Measurements from ENCODE around the gene MED26. TPM values are rescaled to one million over a fixed set of nuclear protein-coding genes. Genes with fewer than 3 reads are reported as not detected.
A peak's percentile ranks its signal among the peaks of the same experiment; 100 is the strongest.

Gene MED26
- total RNA-seq, 2 experiments from 2014 or later: 16.0 to 21.3 TPM

- H3K4me1 Mint-ChIP-seq: peaks cover 52% of the 10 kb centered on the region
- H3K4me3 Mint-ChIP-seq: no peak overlapping the region
- H3K9me3 Mint-ChIP-seq (ENCODE audit: low read depth): no peaks in the 10 kb centered on the region
- ATAC-seq: no peak
- peaks cover 4% of the 10 kb centered on the region for H3K36me3 Mint-ChIP-seq
- H3K27ac Mint-ChIP-seq: peak overlapping the region; percentile 34
- no peaks in the 10 kb centered on the region for H3K27me3 Mint-ChIP-seq
- CTCF ChIA-PET: no interaction called here
- DNase-seq: no peak
Observed at GRCh38 chr19:16581145-16581970, 46.6 kb downstream of the MED26 start.

- ATAC-seq (no peak), DNase-seq (no peak)
- Mint-ChIP-seq H3K4me3 (no peak overlapping the region), H3K27ac (peak overlapping the region; percentile 31), H3K4me1 (peaks cover 46% of the 10 kb centered on the region), H3K36me3 (peaks cover 9% of the 10 kb centered on the region), H3K27me3 (no peaks in the 10 kb centered on the region), H3K9me3 (ENCODE audit: low read depth) (no peaks in the 10 kb centered on the region)
- CTCF ChIA-PET: no interaction called here
Observed at GRCh38 chr19:16579381-16579780, 48.6 kb downstream of the MED26 start.

GRCh38 chr19:16577531-16577985, 50.4 kb downstream of the MED26 start:
- no peak for ATAC-seq
- Mint-ChIP-seq H3K27me3 (no peaks in the 10 kb centered on the region), H3K4me3 (no peak overlapping the region), H3K27ac (no peak overlapping the region), H3K36me3 (peaks cover 9% of the 10 kb centered on the region), H3K9me3 (ENCODE audit: low read depth) (no peaks in the 10 kb centered on the region), H3K4me1 (peaks cover 45% of the 10 kb centered on the region)
- DNase-seq: no peak
- CTCF ChIA-PET: interaction anchor here (0.6 kb wide), 1 partner anchor 595 kb away, joined by 3 read pairs; no protein-coding TSS in a partner anchor

- no peaks in the 10 kb centered on the region for H3K27me3 Mint-ChIP-seq
- ATAC-seq (no peak), DNase-seq (no peak)
- H3K4me3 Mint-ChIP-seq: no peak overlapping the region
- peaks cover 12% of the 10 kb centered on the region for H3K36me3 Mint-ChIP-seq
- peaks cover 46% of the 10 kb centered on the region for H3K4me1 Mint-ChIP-seq
- CTCF ChIA-PET: interaction anchor here (0.6 kb wide), 1 partner anchor 596 kb away, joined by 3 read pairs; no protein-coding TSS in a partner anchor
- no peak overlapping the region for H3K27ac Mint-ChIP-seq
- H3K9me3 Mint-ChIP-seq (ENCODE audit: low read depth): no peaks in the 10 kb centered on the region
Observed at GRCh38 chr19:16576690-16577530, 51.1 kb downstream of the MED26 start.

- H3K9me3 Mint-ChIP-seq (ENCODE audit: low read depth): no peaks in the 10 kb centered on the region
- CTCF ChIA-PET: no interaction called here
- H3K27ac Mint-ChIP-seq: no peak overlapping the region
- H3K4me1 Mint-ChIP-seq: peaks cover 52% of the 10 kb centered on the region
- H3K36me3 Mint-ChIP-seq: peaks cover 12% of the 10 kb centered on the region
- H3K27me3 Mint-ChIP-seq: no peaks in the 10 kb centered on the region
- no peak overlapping the region for H3K4me3 Mint-ChIP-seq
- ATAC-seq (no peak), DNase-seq (no peak)
Observed at GRCh38 chr19:16575861-16576689, 51.9 kb downstream of the MED26 start.

- no peaks in the 10 kb centered on the region for H3K27me3 Mint-ChIP-seq
- H3K4me1 Mint-ChIP-seq: peaks cover 60% of the 10 kb centered on the region
- no peaks in the 10 kb centered on the region for H3K9me3 Mint-ChIP-seq (ENCODE audit: low read depth)
- no peak for ATAC-seq
- CTCF ChIA-PET: interaction anchor here (1.4 to 1.9 kb wide), 2 partner anchors 9 to 34 kb away, joined by 3 to 9 read pairs; no protein-coding TSS in a partner anchor
- H3K27ac Mint-ChIP-seq: no peak overlapping the region
- H3K36me3 Mint-ChIP-seq: peaks cover 15% of the 10 kb centered on the region
- no peak overlapping the region for H3K4me3 Mint-ChIP-seq
- DNase-seq: no peak
Observed at GRCh38 chr19:16575282-16575681, 52.7 kb downstream of the MED26 start.

GRCh38 chr19:16573925-16574324, 54.1 kb downstream of the MED26 start:
- peaks cover 60% of the 10 kb centered on the region for H3K4me1 Mint-ChIP-seq
- no peak for ATAC-seq
- H3K27me3 Mint-ChIP-seq: no peaks in the 10 kb centered on the region
- DNase-seq: no peak
- peak overlapping the region; percentile 22 for H3K4me3 Mint-ChIP-seq
- H3K27ac Mint-ChIP-seq: peak overlapping the region; percentile 89
- CTCF ChIA-PET: interaction anchor here (0.5 to 2.4 kb wide), 6 partner anchors 11 to 550 kb away, joined by 3 to 13 read pairs (median 6); partner anchors contain the start of gene MED26
- peaks cover 25% of the 10 kb centered on the region for H3K36me3 Mint-ChIP-seq
- H3K9me3 Mint-ChIP-seq (ENCODE audit: low read depth): no peaks in the 10 kb centered on the region

GRCh38 chr19:16573296-16573695, 54.7 kb downstream of the MED26 start:
- H3K27me3 Mint-ChIP-seq: no peaks in the 10 kb centered on the region
- H3K36me3 Mint-ChIP-seq: peaks cover 22% of the 10 kb centered on the region
- CTCF ChIA-PET: interaction anchor here (0.5 to 2.4 kb wide), 6 partner anchors 11 to 551 kb away, joined by 3 to 13 read pairs (median 6); partner anchors contain the start of gene MED26
- peaks cover 59% of the 10 kb centered on the region for H3K4me1 Mint-ChIP-seq
- ATAC-seq (no peak), DNase-seq (no peak)
- peak overlapping the region; percentile 89 for H3K27ac Mint-ChIP-seq
- H3K4me3 Mint-ChIP-seq: peak overlapping the region; percentile 94
- no peaks in the 10 kb centered on the region for H3K9me3 Mint-ChIP-seq (ENCODE audit: low read depth)

- Mint-ChIP-seq H3K9me3 (ENCODE audit: low read depth) (no peaks in the 10 kb centered on the region), H3K27ac (peak within 1 kb of the TSS; percentile 89), H3K27me3 (no peaks in the 10 kb centered on the region), H3K4me1 (peaks cover 64% of the 10 kb centered on the region), H3K36me3 (peaks cover 27% of the 10 kb centered on the region), H3K4me3 (peak within 1 kb of the TSS; percentile 94)
- CTCF ChIA-PET: interaction anchor here (1.2 to 2.4 kb wide), 4 partner anchors 11 to 55 kb away, joined by 3 to 13 read pairs (median 8); partner anchors contain the start of gene MED26
- ATAC-seq: peak; percentile 94
- peak; percentile 95 for DNase-seq
Observed at GRCh38 chr19:16572332-16573211, 55.4 kb downstream of the MED26 start, which contains the start of gene SLC35E1. Gene SLC35E1 (minus strand): TSS chr19:16572415. CDS start chr19:16572364, 51 bp downstream.

GRCh38 chr19:16571822-16572331, 56.1 kb downstream of the MED26 start:
- peak overlapping the region; percentile 89 for H3K27ac Mint-ChIP-seq
- peak; percentile 28 for ATAC-seq
- DNase-seq: peak; percentile 71
- CTCF ChIA-PET: interaction anchor here (1.2 to 1.3 kb wide), 2 partner anchors 12 to 15 kb away, joined by 3 to 4 read pairs; no protein-coding TSS in a partner anchor
- peak overlapping the region; percentile 94 for H3K4me3 Mint-ChIP-seq
- no peaks in the 10 kb centered on the region for H3K9me3 Mint-ChIP-seq (ENCODE audit: low read depth)
- peaks cover 67% of the 10 kb centered on the region for H3K4me1 Mint-ChIP-seq
- no peaks in the 10 kb centered on the region for H3K27me3 Mint-ChIP-seq
- peaks cover 30% of the 10 kb centered on the region for H3K36me3 Mint-ChIP-seq

GRCh38 chr19:16571283-16571682, 56.7 kb downstream of the MED26 start:
- CTCF ChIA-PET: interaction anchor here (1.3 kb wide), 1 partner anchor 16 kb away, joined by 4 read pairs; no protein-coding TSS in a partner anchor
- ATAC-seq (no peak), DNase-seq (no peak)
- peak overlapping the region; percentile 94 for H3K4me3 Mint-ChIP-seq
- peak overlapping the region; percentile 89 for H3K27ac Mint-ChIP-seq
- H3K36me3 Mint-ChIP-seq: peaks cover 34% of the 10 kb centered on the region
- no peaks in the 10 kb centered on the region for H3K27me3 Mint-ChIP-seq
- no peaks in the 10 kb centered on the region for H3K9me3 Mint-ChIP-seq (ENCODE audit: low read depth)
- peaks cover 71% of the 10 kb centered on the region for H3K4me1 Mint-ChIP-seq
